ENCODE data around the gene ACTG1. TPM values are rescaled to one million over a fixed set of nuclear protein-coding genes. Genes with fewer than 3 reads are reported as not detected.

ACTG1 gene
- total RNA-seq, 2 experiments from 2014 or later, result 4,989 to 4,998 TPM

- DNase-seq, result no peak
- Mint-ChIP-seq H3K27ac (no peak overlapping the region), H3K4me3 (no peak overlapping the region), H3K27me3 (peaks cover 19% of the 10 kb centered on the region), H3K4me1 (peaks cover 12% of the 10 kb centered on the region), H3K36me3 (no peaks in the 10 kb centered on the region), H3K9me3 (no peaks in the 10 kb centered on the region)
These were observed 22.3 kb downstream of the ACTG1 start for GRCh38 chr17:81489998-81490992.

DNA sequence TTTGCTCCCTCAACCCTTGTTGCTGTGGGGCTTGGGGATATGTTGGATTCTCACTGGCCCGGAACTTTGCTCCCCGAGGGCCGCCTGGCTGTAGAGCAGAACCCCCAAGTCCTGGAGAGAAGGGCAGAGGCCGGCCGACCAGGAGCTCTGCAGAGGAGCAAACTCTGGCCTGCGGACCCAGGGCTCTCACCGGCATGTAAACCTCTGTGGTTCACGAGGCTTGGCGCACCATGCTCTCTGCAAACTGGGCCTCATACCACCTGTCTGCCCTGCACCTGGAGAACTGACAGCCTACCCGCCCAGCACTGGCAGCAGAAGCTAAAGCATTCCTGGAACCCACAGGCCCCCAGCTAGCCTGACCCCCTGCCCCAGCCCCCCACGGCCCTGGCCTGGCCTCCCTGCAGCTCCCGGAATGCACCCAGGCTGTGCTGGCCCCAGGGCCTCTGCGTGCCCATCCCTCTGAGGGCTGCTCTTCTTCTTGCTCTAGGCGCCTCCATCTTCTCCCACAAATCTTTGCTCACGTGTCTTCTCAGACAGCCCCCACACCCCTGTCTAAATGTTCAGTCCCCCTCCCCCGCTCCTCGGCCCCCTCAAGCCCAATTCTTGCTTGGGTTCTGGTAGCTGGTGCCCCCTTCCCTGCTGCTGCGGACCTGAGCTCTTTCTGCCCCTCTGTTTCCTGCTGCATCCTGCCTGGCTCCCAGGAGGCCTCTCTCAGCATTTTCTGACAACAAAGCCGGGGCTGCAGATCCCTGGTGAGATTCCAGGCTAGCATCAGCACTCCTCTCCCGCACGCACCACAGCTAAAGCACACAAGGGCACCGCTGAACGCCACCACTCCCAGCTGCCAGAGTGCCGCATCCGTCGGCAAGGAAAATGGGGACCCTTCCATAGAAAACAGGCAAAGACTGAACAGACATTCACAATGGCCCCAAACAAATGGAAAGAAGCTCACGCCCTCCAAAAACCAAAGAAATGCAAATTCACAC is 23.3 kb downstream of the ACTG1 start:
- no peak overlapping the region for H3K27ac Mint-ChIP-seq
- H3K9me3 Mint-ChIP-seq, result no peaks in the 10 kb centered on the region
- no peak for DNase-seq
- no peaks in the 10 kb centered on the region for H3K36me3 Mint-ChIP-seq
- H3K4me1 Mint-ChIP-seq, result peaks cover 12% of the 10 kb centered on the region
- peak overlapping the region; percentile 54 for H3K4me3 Mint-ChIP-seq
- peaks cover 15% of the 10 kb centered on the region for H3K27me3 Mint-ChIP-seq

GRCh38 chr17:81488276-81488860 is 24.2 kb downstream of the ACTG1 start:
- peak overlapping the region; percentile 32 for H3K4me3 Mint-ChIP-seq
- DNase-seq, result peak; percentile 35
- H3K27ac Mint-ChIP-seq, result no peak overlapping the region
- peaks cover 15% of the 10 kb centered on the region for H3K4me1 Mint-ChIP-seq
- H3K27me3 Mint-ChIP-seq, result peaks cover 15% of the 10 kb centered on the region
- no peaks in the 10 kb centered on the region for H3K36me3 Mint-ChIP-seq
- no peaks in the 10 kb centered on the region for H3K9me3 Mint-ChIP-seq

DNA sequence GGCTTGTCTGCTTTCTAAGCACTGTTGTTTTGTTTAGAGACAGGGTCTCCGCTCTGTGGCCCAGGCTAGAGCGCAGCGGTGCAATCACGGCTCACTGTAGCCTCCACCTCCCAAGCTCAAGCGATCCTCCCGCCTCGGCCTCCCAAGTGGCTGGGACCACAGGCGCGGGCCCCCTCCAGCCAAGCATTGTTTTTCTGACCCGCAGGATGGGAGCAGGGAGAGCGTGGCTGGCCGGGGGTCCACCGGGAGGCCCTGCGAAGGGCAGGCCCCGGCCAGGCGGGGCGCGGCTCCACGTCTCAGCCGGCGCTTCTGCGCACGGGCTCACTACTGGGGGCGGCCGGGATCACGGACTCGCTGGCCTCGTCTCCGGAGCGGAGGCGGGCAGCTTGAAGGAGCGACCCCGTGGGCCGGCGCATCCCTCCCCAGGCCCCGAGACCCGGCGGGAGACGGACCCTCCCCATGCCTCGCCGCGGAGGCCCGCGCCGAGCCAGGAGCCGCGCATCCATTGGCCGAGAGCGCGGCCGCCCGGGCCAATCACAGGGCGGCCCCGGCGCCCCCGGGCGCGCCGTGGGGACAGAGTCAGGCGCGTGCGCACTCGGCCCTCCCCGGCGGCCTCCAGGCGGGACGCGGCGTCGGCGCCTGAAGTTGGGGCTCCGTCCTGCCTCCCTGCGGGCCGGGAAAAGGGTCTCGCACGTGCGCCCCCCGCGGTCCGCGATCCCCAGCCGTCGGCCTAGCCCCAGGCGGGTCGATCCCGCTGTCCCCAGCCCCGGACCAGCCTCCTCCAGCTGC is 24.9 kb downstream of the ACTG1 start:
- H3K36me3 Mint-ChIP-seq, result no peaks in the 10 kb centered on the region
- no peak overlapping the region for H3K27ac Mint-ChIP-seq
- peak; percentile 86 for DNase-seq
- H3K9me3 Mint-ChIP-seq, result no peaks in the 10 kb centered on the region
- peaks cover 20% of the 10 kb centered on the region for H3K27me3 Mint-ChIP-seq
- peak overlapping the region; percentile 32 for H3K4me3 Mint-ChIP-seq
- H3K4me1 Mint-ChIP-seq, result peaks cover 19% of the 10 kb centered on the region

GRCh38 chr17:81487089-81487486 is 25.5 kb downstream of the ACTG1 start:
- Mint-ChIP-seq H3K36me3 (no peaks in the 10 kb centered on the region), H3K4me3 (peak overlapping the region; percentile 32), H3K9me3 (no peaks in the 10 kb centered on the region), H3K4me1 (peaks cover 21% of the 10 kb centered on the region), H3K27ac (no peak overlapping the region), H3K27me3 (peaks cover 21% of the 10 kb centered on the region)
- DNase-seq, result no peak

DNA sequence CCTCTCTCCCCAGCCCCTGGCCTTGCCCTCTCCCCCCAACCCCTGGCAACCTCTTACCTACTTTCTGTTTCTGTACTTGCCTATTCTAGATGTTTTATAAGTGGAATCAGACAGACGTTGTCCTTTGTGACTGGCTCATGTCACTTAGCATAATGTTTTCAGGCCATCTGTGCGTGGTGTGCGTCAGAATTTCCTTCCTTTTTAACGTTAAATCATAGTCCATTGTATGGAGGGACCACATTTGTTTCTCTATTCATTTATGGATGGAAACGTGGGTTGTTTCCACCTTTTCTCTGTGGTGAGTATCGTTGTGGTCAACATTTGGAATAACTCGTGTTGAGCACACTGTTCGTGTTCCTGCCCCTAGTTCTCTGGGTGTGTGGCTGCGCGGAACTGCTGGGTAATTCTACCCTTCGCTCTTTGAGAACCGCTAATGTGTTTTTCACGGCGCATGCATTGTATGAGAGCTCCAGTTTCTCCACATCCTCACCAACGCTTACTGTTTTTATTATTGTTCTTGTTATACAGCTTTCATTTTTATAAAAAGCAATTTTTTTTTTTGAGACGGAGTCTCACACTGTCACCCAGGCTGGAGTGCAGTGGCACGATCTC is 26.3 kb downstream of the ACTG1 start:
- H3K9me3 Mint-ChIP-seq, result no peaks in the 10 kb centered on the region
- peak overlapping the region; percentile 46 for H3K27ac Mint-ChIP-seq
- peaks cover 25% of the 10 kb centered on the region for H3K4me1 Mint-ChIP-seq
- no peak for DNase-seq
- no peaks in the 10 kb centered on the region for H3K36me3 Mint-ChIP-seq
- H3K4me3 Mint-ChIP-seq, result no peak overlapping the region
- peaks cover 26% of the 10 kb centered on the region for H3K27me3 Mint-ChIP-seq

DNA sequence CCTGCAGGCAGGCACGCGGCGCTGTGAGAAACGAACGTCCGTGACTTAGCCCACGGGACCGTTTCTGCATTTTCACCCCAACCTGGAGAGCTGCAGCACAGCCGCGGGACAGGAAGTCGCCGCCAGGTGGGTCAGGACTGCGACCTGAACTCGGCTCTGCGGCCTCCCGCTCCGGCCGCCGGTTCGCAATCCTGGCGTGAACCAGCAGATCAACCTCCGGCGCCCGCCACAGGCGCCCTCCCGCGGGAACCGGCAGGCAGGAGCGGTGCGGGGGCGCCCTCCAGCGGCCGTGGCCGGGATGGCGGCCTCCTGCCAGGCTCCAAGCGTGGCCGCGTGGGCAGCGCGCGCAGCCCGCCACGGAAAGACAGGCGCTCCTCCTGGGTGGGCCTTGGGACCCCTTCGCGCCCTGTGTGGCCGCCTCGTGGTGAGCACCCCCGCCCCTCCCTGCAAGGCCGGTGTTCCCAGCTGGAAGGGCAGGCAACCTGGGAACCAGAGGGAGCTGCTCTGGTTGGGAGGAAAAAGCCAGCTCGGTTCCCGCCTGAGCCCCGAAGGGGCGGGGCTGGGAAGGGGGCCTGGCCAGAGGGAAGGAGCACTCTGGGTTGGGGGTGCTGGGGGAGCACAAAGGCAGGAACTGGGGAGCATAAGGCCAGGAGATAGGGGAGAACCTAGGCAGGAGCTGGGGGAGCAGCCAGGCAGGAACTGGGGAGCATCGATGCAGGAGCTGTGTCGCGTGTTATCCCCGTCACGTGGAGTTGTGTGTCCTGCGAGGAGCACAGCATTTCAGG is 28.2 kb downstream of the ACTG1 start:
- peaks cover 20% of the 10 kb centered on the region for H3K4me1 Mint-ChIP-seq
- peaks cover 34% of the 10 kb centered on the region for H3K27me3 Mint-ChIP-seq
- DNase-seq, result peak; percentile 92
- H3K9me3 Mint-ChIP-seq, result no peaks in the 10 kb centered on the region
- H3K4me3 Mint-ChIP-seq, result peak overlapping the region; percentile 10
- no peaks in the 10 kb centered on the region for H3K36me3 Mint-ChIP-seq
- H3K27ac Mint-ChIP-seq, result no peak overlapping the region

DNA sequence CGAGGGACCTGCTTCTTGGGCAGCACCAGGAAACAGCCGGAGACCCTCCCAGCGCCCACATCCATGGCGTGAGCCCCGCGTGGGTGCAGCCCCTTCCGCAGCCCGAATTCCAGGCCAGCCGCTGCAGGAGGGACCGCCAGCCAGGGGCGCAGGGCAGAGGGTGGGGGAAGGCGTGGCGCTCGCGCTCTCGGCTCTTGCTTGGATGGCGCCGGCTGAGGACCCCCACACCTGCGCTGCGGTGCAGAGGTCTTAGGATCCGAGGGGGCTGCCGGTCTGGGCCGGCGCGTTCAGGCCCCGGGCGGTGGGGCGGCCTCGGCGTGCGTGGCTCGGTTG is 28.8 kb downstream of the ACTG1 start:
- Mint-ChIP-seq H3K4me1 (peaks cover 20% of the 10 kb centered on the region), H3K9me3 (no peaks in the 10 kb centered on the region), H3K27ac (no peak overlapping the region), H3K27me3 (peaks cover 34% of the 10 kb centered on the region), H3K4me3 (no peak overlapping the region), H3K36me3 (no peaks in the 10 kb centered on the region)
- peak; percentile 31 for DNase-seq

- DNase-seq, result peak; percentile 74
- Mint-ChIP-seq H3K27ac (no peak overlapping the region), H3K4me3 (peak overlapping the region; percentile 42)
These were observed 29.3 kb downstream of the ACTG1 start for GRCh38 chr17:81483085-81483861.

DNA sequence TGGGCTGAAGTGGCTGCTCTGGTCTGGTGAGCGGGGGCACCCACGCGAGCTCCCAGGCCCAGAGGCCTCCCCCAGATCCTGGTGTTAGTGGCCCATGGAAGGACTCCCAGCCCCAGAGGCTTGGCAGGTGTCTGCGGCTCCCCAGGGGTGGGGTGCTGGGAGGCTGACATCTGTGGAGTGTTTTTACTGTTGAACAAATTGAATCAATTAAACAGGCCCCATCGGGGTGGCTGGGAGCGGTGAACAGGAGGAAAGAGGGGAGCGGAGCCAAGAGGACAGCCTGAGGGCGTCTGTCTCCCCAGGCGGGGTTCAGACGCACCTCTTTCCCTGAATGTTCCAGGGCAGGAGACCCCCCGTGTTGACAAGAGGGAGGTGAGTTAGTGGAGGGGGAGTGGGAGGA is 29.9 kb downstream of the ACTG1 start:
- H3K4me3 Mint-ChIP-seq, result peak overlapping the region; percentile 4
- H3K4me1 Mint-ChIP-seq, result peaks cover 20% of the 10 kb centered on the region
- no peak overlapping the region for H3K27ac Mint-ChIP-seq

More at GRCh38 chr17:81483085-81483861, 29.3 kb downstream of the ACTG1 start:
- H3K4me1 Mint-ChIP-seq, result peaks cover 20% of the 10 kb centered on the region
- H3K9me3 Mint-ChIP-seq, result no peaks in the 10 kb centered on the region
- H3K36me3 Mint-ChIP-seq, result no peaks in the 10 kb centered on the region
- H3K27me3 Mint-ChIP-seq, result peaks cover 34% of the 10 kb centered on the region

DNA sequence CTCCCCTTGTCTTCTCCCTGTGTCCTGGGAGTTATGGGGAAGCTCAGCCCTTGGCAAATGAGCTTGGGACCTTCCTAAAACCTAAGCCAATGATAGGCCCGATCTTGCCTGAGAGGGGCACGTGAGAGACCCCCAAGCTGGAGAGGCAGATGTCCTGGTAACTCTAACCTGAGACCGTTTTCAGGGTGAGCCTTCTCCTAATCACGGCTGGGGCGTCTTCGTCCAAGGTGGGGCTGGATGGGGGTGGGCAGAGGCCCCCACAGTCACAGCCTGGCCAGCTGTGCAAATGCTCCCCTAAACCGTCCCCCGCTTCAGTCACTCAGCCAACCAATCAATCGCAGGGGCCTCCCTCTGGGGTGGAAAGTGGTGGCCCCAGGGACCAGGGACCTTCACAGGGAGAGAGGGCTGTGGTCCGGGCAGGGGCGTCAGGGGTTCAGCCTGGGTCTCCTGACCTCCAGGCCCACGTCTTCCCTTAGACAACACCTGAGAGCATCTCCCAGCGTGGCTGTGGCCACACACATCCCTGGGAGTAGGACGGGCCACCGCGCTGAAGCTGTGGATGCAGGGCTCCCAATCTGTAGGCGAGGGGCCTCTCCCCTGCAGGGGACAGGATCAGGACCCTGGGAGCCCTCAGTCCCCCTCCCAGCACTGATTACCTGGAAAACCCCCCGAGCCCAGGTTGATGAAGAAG is 30.6 kb downstream of the ACTG1 start:
- H3K9me3 Mint-ChIP-seq, result no peaks in the 10 kb centered on the region
- peak overlapping the region; percentile 67 for H3K4me3 Mint-ChIP-seq
- H3K4me1 Mint-ChIP-seq, result peaks cover 20% of the 10 kb centered on the region
- no peak overlapping the region for H3K27ac Mint-ChIP-seq
- no peaks in the 10 kb centered on the region for H3K36me3 Mint-ChIP-seq
- H3K27me3 Mint-ChIP-seq, result peaks cover 34% of the 10 kb centered on the region
- DNase-seq, result no peak

More for the DNA sequence above, 29.9 kb downstream of the ACTG1 start:
- peaks cover 34% of the 10 kb centered on the region for H3K27me3 Mint-ChIP-seq
- H3K9me3 Mint-ChIP-seq, result no peaks in the 10 kb centered on the region
- H3K36me3 Mint-ChIP-seq, result no peaks in the 10 kb centered on the region
- no peak for DNase-seq

GRCh38 chr17:81481073-81481799 is 31.4 kb downstream of the ACTG1 start:
- Mint-ChIP-seq H3K27me3 (peaks cover 31% of the 10 kb centered on the region), H3K27ac (no peak overlapping the region), H3K4me1 (peaks cover 16% of the 10 kb centered on the region), H3K4me3 (peak overlapping the region; percentile 67), H3K36me3 (no peaks in the 10 kb centered on the region), H3K9me3 (no peaks in the 10 kb centered on the region)
- DNase-seq, result peak; percentile 64
